Endodermal cell (in vitro differentiated cells): ENCODE measurements around the gene DNM2. TPM values are rescaled to one million over a fixed set of nuclear protein-coding genes. Genes with fewer than 3 reads are reported as not detected.

ENCODE experiments used
- DNase-seq: peaks from one replicate; pipeline ENCODE4 v3.0.0-alpha.2; 2017
- H3K27ac ChIP-seq: 2 replicates; pipeline ENCODE4 v1.5.1; 2013; ENCODE audit warnings: mild to moderate bottlenecking, low read depth, low read length, moderate library complexity
- H3K27me3 ChIP-seq: 2 replicates; pipeline ENCODE4 v1.6.1; 2013; ENCODE audit warnings: mild to moderate bottlenecking, low read length, moderate library complexity; ENCODE audit not compliant: insufficient read depth, control insufficient read depth, poor library complexity, severe bottlenecking
- H3K36me3 ChIP-seq: 2 replicates; pipeline ENCODE4 v1.7.0; 2013; ENCODE audit warnings: mild to moderate bottlenecking, low read length, moderate library complexity; ENCODE audit not compliant: control insufficient read depth, insufficient read depth
- H3K4me1 ChIP-seq: one replicate; pipeline ENCODE4 v1.7.0; 2013; ENCODE audit warnings: low read length; ENCODE audit not compliant: control insufficient read depth, insufficient read depth
- H3K4me3 ChIP-seq: 2 replicates; pipeline ENCODE4 v1.5.1; 2013; ENCODE audit warnings: mild to moderate bottlenecking, low read length, moderate library complexity
- H3K9ac ChIP-seq: 2 replicates; pipeline ENCODE4 v1.6.1; 2013; ENCODE audit warnings: mild to moderate bottlenecking, low read length, moderate library complexity; ENCODE audit not compliant: poor library complexity, severe bottlenecking; ENCODE audit errors: extremely low read depth
- H3K9me3 ChIP-seq: 2 replicates; pipeline ENCODE4 v1.6.1; 2013; ENCODE audit warnings: mild to moderate bottlenecking, low read length, moderate library complexity; ENCODE audit not compliant: control insufficient read depth
- H3K27ac Mint-ChIP-seq: 2 replicates; pipeline ENCODE4 v1.8.0; 2020; ENCODE audit warnings: mixed read lengths
- H3K27me3 Mint-ChIP-seq: 2 replicates; pipeline ENCODE4 v1.8.0; 2021; ENCODE audit warnings: mild to moderate bottlenecking, mixed read lengths; ENCODE audit not compliant: insufficient read depth
- H3K36me3 Mint-ChIP-seq: 2 replicates; pipeline ENCODE4 v1.8.0; 2020; ENCODE audit warnings: low read depth, mixed read lengths
- H3K4me1 Mint-ChIP-seq: 2 replicates; pipeline ENCODE4 v1.8.0; 2020; ENCODE audit warnings: mixed read lengths
- H3K4me3 Mint-ChIP-seq: 2 replicates; pipeline ENCODE4 v1.8.0; 2020; ENCODE audit warnings: mild to moderate bottlenecking, moderate library complexity, mixed read lengths
- H3K9me3 Mint-ChIP-seq: 2 replicates; pipeline ENCODE4 v1.8.0; 2020; ENCODE audit warnings: mild to moderate bottlenecking, mixed read lengths
- CTCF ChIP-seq: fragments of 200-600 bp; sonication (generic); conservative IDR thresholded peaks from 2 replicates; pipeline ENCODE4 v1.5.0; 2021; ENCODE audit warnings: antibody characterized with exemption, mild to moderate bottlenecking
- WGBS, 2 experiments: methylation state at CpG; one replicate each; pipeline versions ENCODE4 v1.1.5 to v1.1.7; 2013; ENCODE audit warnings: missing lambda C conversion rate in 2 of 2, mixed read lengths in 1 of 2; ENCODE audit not compliant: insufficient coverage in 1 of 2, insufficient read length in 1 of 2; 5-methylcytosine and 5-hydroxymethylcytosine counted together
- total RNA-seq, 2 donors: library from RNA; stranded (reverse); fragmentation: NEBNext Ultra II Directional in 1 of 2; extraction: Animal tissue kit (Norgen Biotek cat#: 25700) in 1 of 2; gene quantifications; 2 replicates in 1 of 2; 3 replicates in 1 of 2; pipeline ENCODE4 v1.2.1, GENCODE V29; 2021

The DNM2 gene
- total RNA-seq, 2 donors from 2014 or later: 118 to 136 TPM

DNA sequence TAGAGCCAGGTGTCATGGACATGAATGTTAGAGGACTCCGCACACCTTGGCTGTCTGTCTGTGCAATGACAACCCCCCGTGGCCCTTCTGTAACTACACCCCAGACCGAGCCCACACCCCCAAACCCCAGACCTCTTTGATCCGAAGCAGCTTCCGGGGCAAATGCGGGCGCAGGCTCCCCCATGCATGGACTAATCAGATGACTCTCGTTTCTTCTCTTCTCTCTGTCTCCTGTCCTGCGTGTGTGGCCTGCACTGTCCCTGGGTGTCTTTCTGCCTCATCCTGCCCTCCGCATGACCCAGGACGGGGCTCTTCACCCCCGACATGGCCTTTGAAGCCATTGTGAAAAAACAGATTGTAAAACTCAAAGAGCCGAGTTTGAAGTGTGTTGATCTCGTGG, 79.2 kb downstream of the DNM2 start:
- Histone ChIP-seq H3K27ac (no peak overlapping the region), H3K9me3 (no peaks in the 10 kb centered on the region), H3K9ac (no peak overlapping the region), H3K4me3 (no peak overlapping the region), H3K27me3 (no peaks in the 10 kb centered on the region), H3K4me1 (no peaks in the 10 kb centered on the region), H3K36me3 (peaks cover 53% of the 10 kb centered on the region)
- TF ChIP-seq CTCF: no peak
- no peak overlapping the region for H3K27ac Mint-ChIP-seq
- H3K36me3 Mint-ChIP-seq: peaks cover 52% of the 10 kb centered on the region
- 95 to 97% methylated on average over 7 to 14 of the region's 14 CpGs for WGBS, 2 experiments
- H3K9me3 Mint-ChIP-seq: no peaks in the 10 kb centered on the region
- H3K4me1 Mint-ChIP-seq: peaks cover 1% of the 10 kb centered on the region
- DNase-seq: no peak
- H3K27me3 Mint-ChIP-seq: no peaks in the 10 kb centered on the region
- no peak overlapping the region for H3K4me3 Mint-ChIP-seq

DNA sequence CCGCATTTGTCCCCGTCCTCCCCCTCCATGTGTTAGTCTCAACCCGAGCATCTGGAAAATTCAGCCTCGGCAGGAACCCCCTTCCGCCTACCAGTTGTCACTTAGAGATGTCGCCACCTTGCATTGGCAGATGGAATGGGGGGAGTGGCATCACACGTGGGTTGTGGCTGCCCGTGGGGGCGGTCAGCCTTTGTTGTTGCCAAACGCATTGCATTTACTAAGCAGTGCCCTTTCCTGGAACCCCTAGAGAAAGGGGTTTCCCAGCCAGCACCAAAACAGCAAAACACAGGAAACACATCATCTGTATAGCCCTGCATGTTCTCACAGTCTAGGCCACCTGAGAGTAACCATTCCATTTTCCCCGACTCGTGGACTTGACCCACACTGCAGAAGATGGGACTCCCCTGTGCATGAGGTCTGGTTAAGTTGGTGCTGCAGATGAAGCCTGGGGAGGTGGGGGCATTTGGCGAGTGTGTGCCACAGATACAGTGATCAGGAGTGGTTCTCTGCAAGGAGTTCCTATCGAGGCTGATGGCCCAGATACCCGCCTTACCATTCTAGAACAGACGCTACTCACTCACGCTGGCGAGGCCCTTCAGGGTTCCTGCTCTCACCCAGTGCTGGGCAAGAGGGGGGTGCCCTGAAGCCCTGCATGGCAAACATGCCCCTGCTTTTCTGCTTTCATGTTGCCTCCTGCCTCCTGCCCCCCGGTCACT, 79.8 kb downstream of the DNM2 start:
- no peaks in the 10 kb centered on the region for H3K27me3 ChIP-seq
- Mint-ChIP-seq H3K27me3 (no peaks in the 10 kb centered on the region), H3K4me3 (no peak overlapping the region), H3K9me3 (no peaks in the 10 kb centered on the region), H3K36me3 (peaks cover 55% of the 10 kb centered on the region), H3K4me1 (peaks cover 5% of the 10 kb centered on the region), H3K27ac (no peak overlapping the region)
- TF ChIP-seq CTCF: no peak
- H3K9ac ChIP-seq: no peak overlapping the region
- no peak overlapping the region for H3K27ac ChIP-seq
- no peaks in the 10 kb centered on the region for H3K9me3 ChIP-seq
- peaks cover 54% of the 10 kb centered on the region for H3K36me3 ChIP-seq
- 92 to 93% methylated on average over 15 to 19 of the region's 19 CpGs for WGBS, 2 experiments
- no peaks in the 10 kb centered on the region for H3K4me1 ChIP-seq
- no peak overlapping the region for H3K4me3 ChIP-seq
- DNase-seq: no peak

DNA sequence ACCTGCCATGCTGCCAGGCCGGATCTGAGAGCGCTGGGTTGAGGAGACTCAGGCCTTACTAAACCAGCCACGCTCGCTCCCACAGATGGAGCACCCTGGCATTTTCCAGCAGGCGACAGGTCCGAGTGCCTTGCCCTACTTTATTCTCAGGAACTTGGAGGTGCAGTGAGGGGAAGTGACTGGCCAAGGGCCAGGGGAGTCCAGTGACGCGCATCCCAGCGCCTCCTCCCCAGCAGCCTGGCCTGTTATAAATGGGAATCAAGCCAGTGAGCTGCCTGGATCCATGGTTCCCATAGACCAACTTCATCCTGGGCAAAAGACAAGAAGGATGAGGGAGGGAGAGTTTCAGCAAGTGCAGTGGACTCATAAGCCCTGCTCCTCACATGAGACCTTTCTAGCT, 82.6 kb downstream of the DNM2 start:
- no peaks in the 10 kb centered on the region for H3K27me3 ChIP-seq
- peaks cover 54% of the 10 kb centered on the region for H3K36me3 ChIP-seq
- Mint-ChIP-seq H3K4me1 (peaks cover 5% of the 10 kb centered on the region), H3K36me3 (peaks cover 68% of the 10 kb centered on the region), H3K4me3 (no peak overlapping the region), H3K27me3 (no peaks in the 10 kb centered on the region), H3K9me3 (no peaks in the 10 kb centered on the region), H3K27ac (no peak overlapping the region)
- no peak overlapping the region for H3K9ac ChIP-seq
- H3K4me1 ChIP-seq: no peaks in the 10 kb centered on the region
- H3K27ac ChIP-seq: no peak overlapping the region
- 98 to 100% methylated on average over 2 to 9 of the region's 9 CpGs for WGBS, 2 experiments
- no peaks in the 10 kb centered on the region for H3K9me3 ChIP-seq
- no peak overlapping the region for H3K4me3 ChIP-seq
- no peak for DNase-seq
- no peak for TF ChIP-seq CTCF
